ENCODE data around the gene DNAJC17. TPM values are rescaled to one million over a fixed set of nuclear protein-coding genes. Genes with fewer than 3 reads are reported as not detected.

The DNAJC17 gene
- total and polyA plus RNA-seq, 2 donors, result 45.0 to 62.9 TPM

DNA sequence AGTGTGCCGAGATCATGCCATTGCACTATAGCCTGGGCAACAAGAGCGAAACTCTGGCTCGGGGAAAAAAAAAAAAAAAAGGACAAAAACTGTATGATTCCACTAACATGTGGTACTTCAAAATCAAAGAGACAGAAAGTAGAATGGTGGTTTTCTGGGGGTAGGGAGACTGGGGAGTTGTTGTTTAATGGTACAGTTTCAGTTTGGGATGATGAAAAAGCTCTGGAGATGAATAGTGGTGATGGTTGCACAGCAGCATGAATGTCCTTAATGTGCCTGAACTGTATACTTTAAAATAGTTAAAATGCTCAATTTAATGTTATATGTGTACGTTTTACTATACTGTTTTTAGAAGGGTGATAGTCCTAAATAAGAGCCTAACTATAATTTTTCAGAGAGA is 84.9 kb downstream of the DNAJC17 start:
- DNase-seq (ENCODE audit: low read depth in 6 of 9, low spot score in 9 of 9), result no peak
- H3K27ac ChIP-seq (ENCODE audit: low read depth in 1 of 2, low read length in 1 of 2), result no peak overlapping the region
- peaks cover 6 to 37% of the 10 kb centered on the region in 2 donors for H3K36me3 ChIP-seq (ENCODE audit: control insufficient read depth in 2 of 2, insufficient read depth in 2 of 2, low read length in 1 of 2)
- no peaks in the 10 kb centered on the region for H3K27me3 ChIP-seq (ENCODE audit: control insufficient read depth in 2 of 2, insufficient read depth in 1 of 2, low read length in 1 of 2)
- WGBS, result 98% methylated on average over 4 of the region's 4 CpGs
- no peaks in the 10 kb centered on the region for H3K4me1 ChIP-seq (ENCODE audit: control insufficient read depth in 2 of 2, insufficient read depth in 2 of 2, low read length in 2 of 2)
- no peak overlapping the region for H3K4me3 ChIP-seq (ENCODE audit: low read length in 2 of 2)
- H3K9me3 ChIP-seq (ENCODE audit: control insufficient read depth in 2 of 2, insufficient read depth in 1 of 2, low read length in 1 of 2), result no peaks in the 10 kb centered on the region

DNA sequence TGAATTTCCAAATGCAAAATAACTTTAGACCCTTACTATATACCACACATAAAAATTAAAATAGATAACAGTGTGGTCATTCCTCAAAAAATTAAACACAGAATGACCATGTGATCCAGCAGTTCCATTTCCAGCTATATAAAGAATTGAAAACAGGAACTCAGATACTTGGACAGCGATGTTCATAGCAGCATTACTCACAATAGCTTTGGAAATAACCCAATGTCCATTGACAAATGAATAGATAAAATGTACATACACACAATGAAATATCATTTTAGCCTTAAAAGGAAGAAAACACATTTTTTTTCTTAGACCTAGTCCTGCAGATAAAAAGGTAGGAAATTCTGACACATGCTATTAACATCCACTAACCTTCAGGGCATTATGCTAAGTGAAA is 85.6 kb downstream of the DNAJC17 start:
- 94% methylated on average over 1 of the region's 1 CpG for WGBS
- Histone ChIP-seq H3K36me3 (ENCODE audit: control insufficient read depth in 2 of 2, insufficient read depth in 2 of 2, low read length in 1 of 2) (peaks cover 6 to 39% of the 10 kb centered on the region in 2 donors), H3K27ac (ENCODE audit: low read depth in 1 of 2, low read length in 1 of 2) (no peak overlapping the region), H3K4me3 (ENCODE audit: low read length in 2 of 2) (no peak overlapping the region), H3K27me3 (ENCODE audit: control insufficient read depth in 2 of 2, insufficient read depth in 1 of 2, low read length in 1 of 2) (no peaks in the 10 kb centered on the region), H3K4me1 (ENCODE audit: control insufficient read depth in 2 of 2, insufficient read depth in 2 of 2, low read length in 2 of 2) (no peaks in the 10 kb centered on the region), H3K9me3 (ENCODE audit: control insufficient read depth in 2 of 2, insufficient read depth in 1 of 2, low read length in 1 of 2) (no peaks in the 10 kb centered on the region)
- no peak for DNase-seq (ENCODE audit: low read depth in 6 of 9, low spot score in 9 of 9)

DNA sequence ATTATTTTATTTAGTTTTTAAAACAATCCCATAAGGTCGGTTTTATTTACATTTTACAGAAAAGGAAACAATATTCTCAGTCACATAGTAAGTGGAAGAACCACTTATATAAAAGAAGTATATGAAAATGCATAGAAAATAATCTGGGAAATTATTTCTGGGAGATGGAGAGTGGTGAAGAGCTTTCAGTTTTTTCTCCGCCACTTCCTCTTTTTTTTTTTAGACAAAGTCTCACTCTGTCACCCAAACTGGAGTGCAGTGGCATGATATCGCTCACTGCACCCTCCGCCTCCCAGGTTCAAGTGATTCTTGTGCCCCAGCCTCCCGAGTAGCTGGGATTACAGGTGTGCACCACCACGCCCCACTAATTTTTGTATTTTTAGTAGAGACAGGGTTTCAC is 91.1 kb downstream of the DNAJC17 start:
- DNase-seq (ENCODE audit: low read depth in 6 of 9, low spot score in 9 of 9), result no peak
- 97% methylated on average over 6 of the region's 6 CpGs for WGBS
- no peak overlapping the region for H3K27ac ChIP-seq (ENCODE audit: low read depth in 1 of 2, low read length in 1 of 2)
- H3K36me3 ChIP-seq (ENCODE audit: control insufficient read depth in 2 of 2, insufficient read depth in 2 of 2, low read length in 1 of 2), result peaks cover 10 to 46% of the 10 kb centered on the region in 2 donors
- H3K9me3 ChIP-seq (ENCODE audit: control insufficient read depth in 2 of 2, insufficient read depth in 1 of 2, low read length in 1 of 2), result no peaks in the 10 kb centered on the region
- no peak overlapping the region for H3K4me3 ChIP-seq (ENCODE audit: low read length in 2 of 2)
- no peaks in the 10 kb centered on the region for H3K4me1 ChIP-seq (ENCODE audit: control insufficient read depth in 2 of 2, insufficient read depth in 2 of 2, low read length in 2 of 2)
- no peaks in the 10 kb centered on the region for H3K27me3 ChIP-seq (ENCODE audit: control insufficient read depth in 2 of 2, insufficient read depth in 1 of 2, low read length in 1 of 2)

Other genes with a start within 250 kb of the DNAJC17 start
- gene CCDC32, start 242.4 kb downstream of the DNAJC17 start, total RNA-seq, result 21.2 TPM
- gene CCDC32, start 242.4 kb downstream of the DNAJC17 start, polyA plus RNA-seq, result 39.2 TPM
- 10.7 TPM for gene RPUSD2, start 238.2 kb downstream of the DNAJC17 start, total RNA-seq
- 15.2 TPM for gene RPUSD2, start 238.2 kb downstream of the DNAJC17 start, polyA plus RNA-seq
- 25.8 TPM for gene KNL1, start 213.2 kb downstream of the DNAJC17 start, total RNA-seq
- 2.4 TPM for gene KNL1, start 213.2 kb downstream of the DNAJC17 start, polyA plus RNA-seq
- gene RAD51, start 112.3 kb downstream of the DNAJC17 start, total RNA-seq, result 12.3 TPM
- gene RAD51, start 112.3 kb downstream of the DNAJC17 start, polyA plus RNA-seq, result 1.2 TPM
- gene RMDN3, start 52.2 kb downstream of the DNAJC17 start, total RNA-seq, result 15.0 TPM
- gene RMDN3, start 52.2 kb downstream of the DNAJC17 start, polyA plus RNA-seq, result 27.0 TPM
- 57.0 TPM for gene GCHFR, start 43.4 kb downstream of the DNAJC17 start, total RNA-seq
- gene GCHFR, start 43.4 kb downstream of the DNAJC17 start, polyA plus RNA-seq, result 33.7 TPM
- gene C15orf62, start 37.5 kb downstream of the DNAJC17 start, total RNA-seq, result 1.1 TPM
- 1.8 TPM for gene C15orf62, start 37.5 kb downstream of the DNAJC17 start, polyA plus RNA-seq
- gene ZFYVE19, start 384 bp downstream of the DNAJC17 start, total RNA-seq, result 16.9 TPM
- gene ZFYVE19, start 384 bp downstream of the DNAJC17 start, polyA plus RNA-seq, result 43.5 TPM
- gene PPP1R14D, start 21.2 kb upstream of the DNAJC17 start, total RNA-seq, result 0.14 TPM
- gene PPP1R14D, start 21.2 kb upstream of the DNAJC17 start, polyA plus RNA-seq, result 1.2 TPM
- 9.2 TPM for gene SPINT1, start 36.6 kb upstream of the DNAJC17 start, total RNA-seq
- gene SPINT1, start 36.6 kb upstream of the DNAJC17 start, polyA plus RNA-seq, result 33.8 TPM
- 3.4 TPM for gene RHOV, start 66.8 kb upstream of the DNAJC17 start, total RNA-seq
- gene RHOV, start 66.8 kb upstream of the DNAJC17 start, polyA plus RNA-seq, result 15.3 TPM
- gene VPS18, start 87.0 kb upstream of the DNAJC17 start, total RNA-seq, result 12.4 TPM
- 10.3 TPM for gene VPS18, start 87.0 kb upstream of the DNAJC17 start, polyA plus RNA-seq
- gene DLL4, start 121.9 kb upstream of the DNAJC17 start, total RNA-seq, result 5.2 TPM
- gene DLL4, start 121.9 kb upstream of the DNAJC17 start, polyA plus RNA-seq, result 5.9 TPM
- 0.47 TPM for gene CHAC1, start 146.0 kb upstream of the DNAJC17 start, total RNA-seq
- 1.9 TPM for gene CHAC1, start 146.0 kb upstream of the DNAJC17 start, polyA plus RNA-seq

Data from thymus (tissue), 11 donors.